Motor neuron (in vitro differentiated cells): ENCODE measurements around the gene VEGFD. TPM values are rescaled to one million over a fixed set of nuclear protein-coding genes. Genes with fewer than 3 reads are reported as not detected.
A peak's percentile ranks its signal among the peaks of the same experiment; 100 is the strongest.
"Not testable (repeated sequence)": the region's sequence is repeated elsewhere in the genome, so short reads cannot be mapped to it uniquely, and the experiment has no call there.

Experiments used
- ATAC-seq, 8 experiments: fragments of 200-7000 bp; cut with Tn5 transposase; replicated peaks in 6 of 8; 2 replicates each; pipeline ENCODE4 v1.8.0; 2021; ENCODE audit warnings: mild to moderate bottlenecking in 8 of 8, moderate library complexity in 8 of 8
- H3K27ac ChIP-seq, 2 donors: fragments of 250-450 bp; sonication (Bioruptor Pico); 2 replicates each; pipeline ENCODE4 v1.9.0; 2021; ENCODE audit warnings: antibody characterized with exemption in 2 of 2, mild to moderate bottlenecking in 2 of 2, moderate library complexity in 1 of 2
- H3K4me1 ChIP-seq, 2 donors: fragments of 250-450 bp; sonication (Bioruptor Pico); replicated peaks in 1 of 2; 2 replicates each; pipeline ENCODE4 v1.6.1; 2021; ENCODE audit warnings: antibody characterized with exemption in 2 of 2, mild to moderate bottlenecking in 2 of 2, moderate library complexity in 1 of 2
- H3K4me3 ChIP-seq, 5 donors: fragments of 250-450 bp; sonication (Bioruptor Pico); 2 replicates each; pipeline ENCODE4 v1.9.0; 2021; ENCODE audit warnings: antibody characterized with exemption in 5 of 5, mild to moderate bottlenecking in 5 of 5, moderate library complexity in 4 of 5
- WGBS, 10 experiments: fragments of 450-650 bp; shearing (Covaris generic); methylation state at CpG; one replicate each; pipeline ENCODE4 v1.0.0; 2022; 5-methylcytosine and 5-hydroxymethylcytosine counted together
- in situ Hi-C, 9 experiments: fragments of 400-800 bp; cut with MboI; loops; one replicate each; pipeline ENCODE4 v1.15.0; 2021; ENCODE audit warnings: low sequenced_read_pairs in 9 of 9, low pct_unique_long_range_greater_than_20kb in 2 of 9; ENCODE audit not compliant: unreplicated experiment in 9 of 9
- total RNA-seq, 8 experiments: library from RNA; unstranded; fragments of 300-600 nt; gene quantifications; 2 replicates each; pipeline versions ENCODE4 v1.2.3 to v1.2.4, GENCODE V29; 2022

Gene VEGFD
- total RNA-seq, 8 experiments from 2014 or later, result 0.05 to 0.41 (median 0.19) TPM; not detected in 1

- Histone ChIP-seq H3K4me1 (no peaks in the 10 kb centered on the region), H3K27ac (no peak overlapping the region), H3K4me3 (no peak overlapping the region)
- WGBS, 10 experiments, result 20 to 91% (median 34%) methylated on average over 1 to 4 of the region's 4 CpGs; no CpG with 5 or more reads in 7 of the 10 experiments
- in situ Hi-C loops, result no loop called here
- ATAC-seq, result no peak
Measured at GRCh38 chrX:15320297-15320696, 63.9 kb downstream of the VEGFD start.

- no peak for ATAC-seq
- WGBS, 10 experiments, result 62 to 100% (median 100%) methylated on average over 1 to 4 of the region's 4 CpGs; no CpG with 5 or more reads in 2 of the 10 experiments
- Histone ChIP-seq H3K27ac (no peak overlapping the region), H3K4me1 (no peaks in the 10 kb centered on the region), H3K4me3 (no peak overlapping the region)
- in situ Hi-C loops, result no loop called here
Measured at GRCh38 chrX:15319075-15319474, 65.1 kb downstream of the VEGFD start.

GRCh38 chrX:15315509-15315908 lies 68.7 kb downstream of the VEGFD start, which contains the start of gene ASB11:
ASB11 (minus strand) TSS chrX:15315640; CDS start chrX:15315605, 35 bp downstream.
- Histone ChIP-seq H3K4me3 (no peak within 1 kb of the TSS), H3K4me1 (no peaks in the 10 kb centered on the region), H3K27ac (no peak within 1 kb of the TSS)
- no peak for ATAC-seq
- in situ Hi-C loops, result no loop called here
- WGBS, 10 experiments, result 0 to 74% (median 51%) methylated on average over 1 to 3 of the region's 3 CpGs; no CpG with 5 or more reads in 2 of the 10 experiments

- in situ Hi-C loops, result no loop called here
- Histone ChIP-seq H3K27ac (no peak overlapping the region), H3K4me3 (no peak overlapping the region), H3K4me1 (no peaks in the 10 kb centered on the region)
- 0 to 66% (median 10%) methylated on average over 1 to 2 of the region's 2 CpGs; no CpG with 5 or more reads in 5 of the 10 experiments for WGBS, 10 experiments
- no peak for ATAC-seq
Measured at GRCh38 chrX:15314472-15314871, 69.7 kb downstream of the VEGFD start.

GRCh38 chrX:15311119-15311518 lies 73.1 kb downstream of the VEGFD start:
- ATAC-seq, result no peak
- H3K27ac ChIP-seq, result no peak overlapping the region
- H3K4me1 ChIP-seq, result no peaks in the 10 kb centered on the region
- in situ Hi-C loops, result no loop called here
- no peak overlapping the region for H3K4me3 ChIP-seq
- 63 to 100% (median 81%) methylated on average over 1 to 3 of the region's 3 CpGs; no CpG with 5 or more reads in 5 of the 10 experiments for WGBS, 10 experiments

GRCh38 chrX:15310117-15310516 lies 74.1 kb downstream of the VEGFD start:
- peak in 3 of 8 experiments; percentile 76 to 80 (median 80) for ATAC-seq
- no peak overlapping the region for H3K4me3 ChIP-seq
- H3K4me1 ChIP-seq, result no peaks in the 10 kb centered on the region
- in situ Hi-C loops, result no loop called here
- WGBS, 10 experiments, result 0 to 80% (median 60%) methylated on average over 1 to 3 of the region's 3 CpGs; no CpG with 5 or more reads in 5 of the 10 experiments
- no peak overlapping the region for H3K27ac ChIP-seq

GRCh38 chrX:15305899-15306298 lies 78.3 kb downstream of the VEGFD start:
- H3K27ac ChIP-seq, ATAC-seq, H3K4me1 ChIP-seq, in situ Hi-C loops, H3K4me3 ChIP-seq: not testable (repeated sequence)
- 0 to 100% (median 90%) methylated on average over 1 to 3 of the region's 3 CpGs; no CpG with 5 or more reads in 5 of the 10 experiments for WGBS, 10 experiments

- Histone ChIP-seq H3K4me1 (no peaks in the 10 kb centered on the region), H3K27ac (no peak overlapping the region), H3K4me3 (no peak overlapping the region)
- in situ Hi-C loops, result no loop called here
- peak in 3 of 8 experiments; percentile 41 to 94 (median 58) for ATAC-seq
- 0 to 20% methylated on average over 1 of the region's 4 CpGs; no CpG with 5 or more reads in 8 of the 10 experiments for WGBS, 10 experiments
Measured at GRCh38 chrX:15301924-15302323, 82.3 kb downstream of the VEGFD start.

- in situ Hi-C loops, result no loop called here
Measured at GRCh38 chrX:15299941-15300851, 84.0 kb downstream of the VEGFD start.

GRCh38 chrX:15298780-15299179 lies 85.4 kb downstream of the VEGFD start:
- ATAC-seq, result no peak
- WGBS, 10 experiments, result 0 to 84% (median 82%) methylated on average over 1 to 3 of the region's 3 CpGs; no CpG with 5 or more reads in 7 of the 10 experiments
- no peak overlapping the region for H3K4me3 ChIP-seq
- H3K4me1 ChIP-seq, result no peaks in the 10 kb centered on the region
- in situ Hi-C loops, result no loop called here
- H3K27ac ChIP-seq, result no peak overlapping the region

More at GRCh38 chrX:15299941-15300851, 84.0 kb downstream of the VEGFD start:
- no peak for ATAC-seq
- Histone ChIP-seq H3K4me1 (no peaks in the 10 kb centered on the region), H3K27ac (no peak overlapping the region), H3K4me3 (no peak overlapping the region)
- 0 to 100% (median 60%) methylated on average over 1 to 4 of the region's 4 CpGs; no CpG with 5 or more reads in 1 of the 10 experiments for WGBS, 10 experiments

GRCh38 chrX:15298201-15298600 lies 86.0 kb downstream of the VEGFD start:
- in situ Hi-C loops, result no loop called here
- no peak overlapping the region for H3K4me3 ChIP-seq
- ATAC-seq, result no peak
- no peak overlapping the region for H3K27ac ChIP-seq
- WGBS, 10 experiments, result 29 to 100% (median 83%) methylated on average over 1 of the region's 2 CpGs; no CpG with 5 or more reads in 6 of the 10 experiments
- H3K4me1 ChIP-seq, result no peaks in the 10 kb centered on the region
